Neuronal stem cell (in vitro differentiated cells): ENCODE measurements around the gene SFXN1.

ENCODE experiments used
- DNase-seq: peaks from one replicate; pipeline ENCODE4 v3.0.0-alpha.2; 2013; ENCODE audit warnings: low spot score
- H2AFZ ChIP-seq: one replicate; pipeline ENCODE4 v1.6.1; 2013; ENCODE audit warnings: mild to moderate bottlenecking, low read length, inconsistent platforms
- H2AK5ac ChIP-seq: 2 replicates; pipeline ENCODE4 v1.6.1; 2013; ENCODE audit warnings: low read depth, mild to moderate bottlenecking, inconsistent platforms, low read length, moderate library complexity, mixed read lengths
- H2BK120ac ChIP-seq: 2 replicates; pipeline ENCODE4 v1.6.1; 2013; ENCODE audit warnings: low read depth, mild to moderate bottlenecking, inconsistent platforms, low read length, moderate library complexity, mixed read lengths
- H2BK12ac ChIP-seq: one replicate; pipeline ENCODE4 v1.6.1; 2013; ENCODE audit warnings: low read length, inconsistent platforms
- H2BK15ac ChIP-seq: 2 replicates; pipeline ENCODE4 v1.6.1; 2013; ENCODE audit warnings: mild to moderate bottlenecking, low read length, inconsistent platforms, mixed read lengths
- H2BK5ac ChIP-seq: one replicate; pipeline ENCODE4 v1.6.1; 2013; ENCODE audit warnings: inconsistent platforms, mild to moderate bottlenecking, low read length, moderate library complexity
- H3K14ac ChIP-seq: one replicate; pipeline ENCODE4 v1.6.1; 2013; ENCODE audit warnings: low read length, inconsistent platforms
- H3K18ac ChIP-seq: 2 replicates; pipeline ENCODE4 v1.6.1; 2013; ENCODE audit warnings: low read length, inconsistent platforms
- H3K23ac ChIP-seq: 2 replicates; pipeline ENCODE4 v1.6.1; 2013; ENCODE audit warnings: low read depth, mild to moderate bottlenecking, mixed read lengths, low read length, inconsistent platforms; ENCODE audit not compliant: poor library complexity
- H3K27ac ChIP-seq: replicated peaks from 3 replicates; pipeline ENCODE4 v1.5.1; 2013; ENCODE audit warnings: low read length, inconsistent platforms
- H3K27me3 ChIP-seq, 3 experiments: 2 replicates each; pipeline ENCODE4 v1.6.1; 2013; ENCODE audit warnings: low read length in 3 of 3, mild to moderate bottlenecking in 2 of 3, inconsistent platforms in 1 of 3, low read depth in 1 of 3, mixed read lengths in 1 of 3, moderate library complexity in 1 of 3; ENCODE audit not compliant: control insufficient read depth in 3 of 3, insufficient read depth in 3 of 3
- H3K36me3 ChIP-seq, 2 donors: replicated peaks in 1 of 2; 2 replicates each; pipeline ENCODE4 v1.6.1; 2013; ENCODE audit warnings: low read length in 2 of 2; ENCODE audit not compliant: control insufficient read depth in 2 of 2, insufficient read depth in 2 of 2
- H3K4ac ChIP-seq: 2 replicates; pipeline ENCODE4 v1.6.1; 2013; ENCODE audit warnings: inconsistent platforms, mild to moderate bottlenecking, low read length, moderate library complexity
- H3K4me1 ChIP-seq, 2 donors: 1 replicate in 1 of 2; 2 replicates in 1 of 2; pipeline ENCODE4 v1.6.1; 2013; ENCODE audit warnings: low read length in 2 of 2, low read depth in 1 of 2; ENCODE audit not compliant: control insufficient read depth in 2 of 2, insufficient read depth in 1 of 2
- H3K4me2 ChIP-seq: one replicate; pipeline ENCODE4 v1.6.1; 2013; ENCODE audit warnings: mild to moderate bottlenecking, low read length, inconsistent platforms; ENCODE audit not compliant: insufficient read depth, poor library complexity, severe bottlenecking
- H3K4me3 ChIP-seq, 2 donors: 2 replicates each; pipeline ENCODE4 v1.5.1; 2013; ENCODE audit warnings: low read length in 2 of 2, mild to moderate bottlenecking in 2 of 2, inconsistent platforms in 1 of 2, moderate library complexity in 1 of 2
- H3K79me1 ChIP-seq: one replicate; pipeline ENCODE4 v1.6.1; 2013; ENCODE audit warnings: low read depth, mild to moderate bottlenecking, inconsistent platforms, low read length, moderate library complexity
- H3K9ac ChIP-seq: one replicate; pipeline ENCODE4 v1.6.1; 2013; ENCODE audit warnings: mild to moderate bottlenecking, low read depth, low read length, inconsistent platforms; ENCODE audit not compliant: poor library complexity
- H3K9me3 ChIP-seq, 2 donors: replicated peaks in 1 of 2; 2 replicates each; pipeline versions ENCODE3 to v1.6.1; 2013; ENCODE audit warnings: low read length in 2 of 2, mild to moderate bottlenecking in 2 of 2, inconsistent platforms in 1 of 2, low read depth in 1 of 2, mixed read lengths in 1 of 2, moderate library complexity in 1 of 2; ENCODE audit not compliant: control insufficient read depth in 2 of 2, insufficient read depth in 1 of 2
- H4K8ac ChIP-seq: one replicate; pipeline ENCODE4 v1.6.1; 2013; ENCODE audit warnings: low read depth, mild to moderate bottlenecking, inconsistent platforms, low read length, moderate library complexity
- H4K91ac ChIP-seq: one replicate; pipeline ENCODE4 v1.6.1; 2013; ENCODE audit warnings: low read length, low read depth, mild to moderate bottlenecking, inconsistent platforms; ENCODE audit not compliant: poor library complexity
- WGBS, 2 donors: extraction: QIAGEN DNeasy Blood & Tissue Kit; methylation state at CpG; one replicate each; pipeline ENCODE4 v1.1.7; 2013; ENCODE audit warnings: missing lambda C conversion rate in 2 of 2, mixed read lengths in 1 of 2; ENCODE audit not compliant: insufficient read length in 2 of 2, insufficient replicate concordance in 1 of 2; ENCODE audit errors: extremely low coverage in 2 of 2; 5-methylcytosine and 5-hydroxymethylcytosine counted together

Gene SFXN1

DNA sequence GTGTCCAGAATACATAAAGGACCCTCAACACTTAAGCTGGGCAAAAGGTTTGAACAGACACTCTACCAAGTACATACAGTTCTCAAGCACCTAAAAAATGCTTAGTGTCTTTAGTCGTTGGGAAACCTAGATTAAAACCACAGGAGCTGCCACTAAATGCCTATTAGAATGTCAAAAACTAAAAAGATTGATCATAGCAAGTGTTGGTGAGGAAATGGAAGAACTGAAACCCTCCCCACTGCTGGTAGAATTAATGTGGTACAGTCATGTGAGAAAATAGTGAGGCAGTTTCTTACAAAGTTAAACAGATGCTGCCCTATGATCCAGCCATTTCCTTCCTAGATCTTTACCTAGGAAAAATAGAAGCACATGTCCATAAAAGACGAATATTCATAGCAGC is 40.6 kb downstream of the SFXN1 start:
- no peaks in the 10 kb centered on the region for H3K4me1 ChIP-seq
- no peak overlapping the region for H3K4me3 ChIP-seq
- H3K18ac ChIP-seq: no peak overlapping the region
- no peak overlapping the region for H2BK15ac ChIP-seq
- H3K27me3 ChIP-seq: no peaks in the 10 kb centered on the region
- H3K4me2 ChIP-seq: no peak overlapping the region
- H2AK5ac ChIP-seq: no peak overlapping the region
- no peak overlapping the region for H2BK5ac ChIP-seq
- DNase-seq: no peak
- H3K9ac ChIP-seq: no peak overlapping the region
- no peak overlapping the region for H4K91ac ChIP-seq
- peaks cover 3 to 7% of the 10 kb centered on the region in 2 donors for H3K9me3 ChIP-seq
- H2BK12ac ChIP-seq: no peak overlapping the region
- H2BK120ac ChIP-seq: no peak overlapping the region
- no peaks in the 10 kb centered on the region for H3K79me1 ChIP-seq
- H3K14ac ChIP-seq: no peak overlapping the region
- H4K8ac ChIP-seq: no peak overlapping the region
- no peak overlapping the region for H3K23ac ChIP-seq
- no CpG with 5 or more reads among the region's 2 CpGs for WGBS, 2 donors
- no peak overlapping the region for H2AFZ ChIP-seq
- peaks cover 44 to 99% of the 10 kb centered on the region in 2 donors for H3K36me3 ChIP-seq
- H3K27ac ChIP-seq: no peak overlapping the region
- H3K4ac ChIP-seq: no peak overlapping the region

DNA sequence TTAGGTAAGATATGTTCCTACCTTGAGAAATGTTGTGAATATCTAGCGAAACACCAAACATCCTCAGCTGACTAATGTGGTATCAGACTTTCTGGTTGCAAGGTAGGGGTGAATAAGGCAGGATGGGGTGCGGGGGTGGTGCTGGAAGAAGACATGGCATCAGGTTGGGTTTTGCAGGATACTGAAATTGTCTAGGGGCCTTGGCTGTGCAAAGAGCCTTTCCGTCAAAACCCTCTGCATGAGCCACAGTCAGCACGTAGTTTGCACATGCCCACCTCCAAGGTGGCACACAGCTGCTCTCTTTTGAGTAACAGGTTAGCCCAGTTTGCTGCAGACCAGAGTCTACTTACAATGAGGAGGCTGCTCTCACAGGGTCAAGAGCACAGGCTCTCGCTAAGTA is 42.0 kb downstream of the SFXN1 start:
- Histone ChIP-seq H3K36me3 (peaks cover 37 to 99% of the 10 kb centered on the region in 2 donors), H3K79me1 (no peaks in the 10 kb centered on the region), H3K18ac (no peak overlapping the region), H2BK12ac (no peak overlapping the region), H2AFZ (no peak overlapping the region), H3K4ac (no peak overlapping the region), H2BK5ac (no peak overlapping the region), H3K27ac (no peak overlapping the region), H2AK5ac (no peak overlapping the region), H3K4me1 (no peaks in the 10 kb centered on the region), H3K9me3 (peaks cover 3 to 7% of the 10 kb centered on the region in 2 donors), H3K9ac (no peak overlapping the region), H3K14ac (no peak overlapping the region), H3K4me3 (no peak overlapping the region), H4K91ac (no peak overlapping the region), H3K23ac (no peak overlapping the region), H3K27me3 (no peaks in the 10 kb centered on the region), H3K4me2 (no peak overlapping the region), H4K8ac (no peak overlapping the region), H2BK120ac (no peak overlapping the region), H2BK15ac (no peak overlapping the region)
- no CpG with 5 or more reads among the region's 5 CpGs for WGBS, 2 donors
- DNase-seq: no peak

DNA sequence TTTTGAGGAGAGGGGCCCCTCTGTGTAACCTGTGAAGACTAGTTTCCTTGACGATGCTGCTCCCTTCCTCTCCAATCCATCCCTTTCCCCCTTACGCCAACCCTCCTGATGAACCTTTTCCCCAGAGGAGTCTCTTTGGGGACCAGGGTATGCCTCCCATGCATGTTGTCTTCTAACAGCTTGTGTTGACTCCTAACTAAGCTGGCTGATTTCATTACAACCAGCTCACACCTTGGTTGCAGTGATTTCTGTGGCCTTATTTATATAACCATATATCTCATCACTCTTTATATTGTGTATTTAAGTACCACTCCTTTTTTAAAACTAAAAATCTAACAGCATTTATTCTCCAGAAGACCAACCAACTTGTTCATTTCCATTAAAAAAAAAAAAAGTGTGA is 42.5 kb downstream of the SFXN1 start:
- WGBS, 2 donors: no CpG with 5 or more reads among the region's 2 CpGs

GRCh38 chr5:175521313-175521833 is 43.0 kb downstream of the SFXN1 start:
- H2BK12ac ChIP-seq: no peak overlapping the region
- no peak overlapping the region for H3K9ac ChIP-seq
- no CpG with 5 or more reads among the region's 4 CpGs for WGBS, 2 donors
- no peak overlapping the region for H3K4ac ChIP-seq
- no peak overlapping the region for H2AK5ac ChIP-seq
- H2BK5ac ChIP-seq: no peak overlapping the region
- H3K27me3 ChIP-seq: no peaks in the 10 kb centered on the region
- no peaks in the 10 kb centered on the region for H3K4me1 ChIP-seq
- H2AFZ ChIP-seq: no peak overlapping the region
- H3K18ac ChIP-seq: no peak overlapping the region
- no peak for DNase-seq
- no peak overlapping the region for H3K27ac ChIP-seq
- no peak overlapping the region for H3K14ac ChIP-seq
- no peaks in the 10 kb centered on the region for H3K79me1 ChIP-seq
- no peak overlapping the region for H3K4me3 ChIP-seq
- no peak overlapping the region for H3K23ac ChIP-seq
- H4K91ac ChIP-seq: no peak overlapping the region
- H2BK120ac ChIP-seq: no peak overlapping the region
- no peak overlapping the region for H3K4me2 ChIP-seq
- peaks cover 3 to 7% of the 10 kb centered on the region in 2 donors for H3K9me3 ChIP-seq
- H2BK15ac ChIP-seq: no peak overlapping the region
- H3K36me3 ChIP-seq: peaks cover 37 to 99% of the 10 kb centered on the region in 2 donors
- H4K8ac ChIP-seq: no peak overlapping the region

More for the DNA sequence above, 42.5 kb downstream of the SFXN1 start:
- H3K36me3 ChIP-seq: peaks cover 36 to 99% of the 10 kb centered on the region in 2 donors
- no peak overlapping the region for H3K4me3 ChIP-seq
- H4K8ac ChIP-seq: no peak overlapping the region
- peaks cover 3 to 7% of the 10 kb centered on the region in 2 donors for H3K9me3 ChIP-seq
- H3K4ac ChIP-seq: no peak overlapping the region
- no peak overlapping the region for H2BK120ac ChIP-seq
- no peak overlapping the region for H2BK15ac ChIP-seq
- H3K27ac ChIP-seq: no peak overlapping the region
- H3K79me1 ChIP-seq: no peaks in the 10 kb centered on the region
- no peak overlapping the region for H2AK5ac ChIP-seq
- no peaks in the 10 kb centered on the region for H3K4me1 ChIP-seq
- no peak overlapping the region for H3K9ac ChIP-seq
- H2BK12ac ChIP-seq: no peak overlapping the region
- H3K23ac ChIP-seq: no peak overlapping the region
- no peak overlapping the region for H2BK5ac ChIP-seq
- no peak for DNase-seq
- no peak overlapping the region for H3K14ac ChIP-seq
- no peak overlapping the region for H3K4me2 ChIP-seq
- no peak overlapping the region for H3K18ac ChIP-seq
- no peak overlapping the region for H4K91ac ChIP-seq
- no peak overlapping the region for H2AFZ ChIP-seq
- no peaks in the 10 kb centered on the region for H3K27me3 ChIP-seq
